ENCODE data around the gene TRIM66. TPM values are rescaled to one million over a fixed set of nuclear protein-coding genes. Genes with fewer than 3 reads are reported as not detected.

Gene TRIM66
- polyA plus RNA-seq, 3 donors from 2014 or later, result 0.48 to 0.97 (median 0.55) TPM

DNA sequence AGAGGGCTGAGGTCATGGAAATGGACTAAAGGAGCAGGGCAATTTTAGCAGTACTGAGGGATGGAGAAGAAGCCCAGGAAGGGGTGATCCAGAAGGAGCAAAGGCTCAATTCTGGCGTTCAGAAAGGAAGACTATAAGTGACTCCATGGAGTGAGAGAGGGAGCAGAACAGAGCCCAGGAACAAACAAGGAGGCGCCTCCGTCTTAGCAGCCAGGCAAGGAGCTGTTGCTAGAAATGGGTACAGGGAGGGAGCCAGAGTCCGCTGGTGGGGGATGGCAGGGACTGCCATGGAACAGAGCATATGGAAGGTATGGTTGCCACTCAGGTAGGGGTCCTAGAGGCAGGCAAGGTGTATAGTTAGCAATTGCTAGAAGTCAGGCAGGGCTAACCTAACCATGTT lies 68.0 kb downstream of the TRIM66 start:
- no peak for DNase-seq
- H3K27ac Mint-ChIP-seq, result no peak overlapping the region
- peaks cover 18 to 40% (median 24%) of the 10 kb centered on the region in 3 donors for H3K36me3 Mint-ChIP-seq
- no peaks in the 10 kb centered on the region for H3K27me3 Mint-ChIP-seq (ENCODE audit: low read depth in 3 of 3)
- no peaks in the 10 kb centered on the region for H3K9me3 Mint-ChIP-seq
- H3K4me3 Mint-ChIP-seq, result no peak overlapping the region
- H3K4me1 Mint-ChIP-seq, result peaks cover 0 to 5% of the 10 kb centered on the region in 2 donors

DNA sequence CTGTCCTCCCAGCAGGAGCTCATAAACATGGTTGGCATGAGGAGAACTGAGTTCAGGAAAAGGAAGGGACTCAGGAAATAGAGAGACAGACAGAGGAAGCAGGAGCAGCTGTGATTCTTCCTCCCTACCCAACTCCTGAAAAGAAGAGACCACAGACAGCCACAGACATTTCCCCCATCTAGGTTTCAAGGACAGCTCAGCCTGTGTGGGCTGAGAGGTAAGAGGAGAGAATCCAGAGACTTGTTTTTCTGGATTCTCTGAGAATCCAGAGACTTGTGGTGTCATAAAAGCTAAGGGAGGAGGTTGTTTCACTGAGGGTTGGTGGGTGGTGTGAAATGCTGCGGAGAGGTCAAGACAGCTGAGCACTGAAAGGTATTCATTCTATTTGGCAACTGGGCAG lies 69.4 kb downstream of the TRIM66 start:
- peak overlapping the region in 2 of 6 donors; percentile 46 to 47 for H3K27ac Mint-ChIP-seq
- no peaks in the 10 kb centered on the region for H3K9me3 Mint-ChIP-seq
- no peak overlapping the region for H3K4me3 Mint-ChIP-seq

DNA sequence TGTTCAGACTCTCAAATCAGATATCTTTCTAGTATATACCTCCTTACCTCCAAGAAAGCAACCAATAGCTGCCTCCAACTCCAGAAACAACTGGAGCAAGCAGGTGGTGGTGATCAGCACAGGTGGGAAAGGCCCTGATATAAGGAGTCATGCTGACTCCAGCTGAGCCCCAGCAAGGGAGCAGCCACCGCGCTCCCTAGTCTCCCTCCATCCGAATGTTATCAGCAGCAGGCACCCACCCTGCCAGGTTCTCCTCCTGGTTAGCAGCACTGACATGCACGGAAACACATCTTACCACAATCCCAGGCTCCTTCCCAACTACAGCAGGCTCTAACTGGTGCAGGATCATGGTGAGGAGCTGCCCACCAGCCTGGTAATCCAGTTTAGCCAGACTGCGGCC lies 69.9 kb downstream of the TRIM66 start:
- Mint-ChIP-seq H3K27ac (no peak overlapping the region), H3K27me3 (ENCODE audit: low read depth in 3 of 3) (no peaks in the 10 kb centered on the region)

More for the DNA sequence above, 69.4 kb downstream of the TRIM66 start:
- Mint-ChIP-seq H3K36me3 (peaks cover 14 to 33% (median 21%) of the 10 kb centered on the region in 3 donors), H3K27me3 (ENCODE audit: low read depth in 3 of 3) (no peaks in the 10 kb centered on the region), H3K4me1 (peaks cover 0 to 5% of the 10 kb centered on the region in 2 donors)
- no peak for DNase-seq

DNA sequence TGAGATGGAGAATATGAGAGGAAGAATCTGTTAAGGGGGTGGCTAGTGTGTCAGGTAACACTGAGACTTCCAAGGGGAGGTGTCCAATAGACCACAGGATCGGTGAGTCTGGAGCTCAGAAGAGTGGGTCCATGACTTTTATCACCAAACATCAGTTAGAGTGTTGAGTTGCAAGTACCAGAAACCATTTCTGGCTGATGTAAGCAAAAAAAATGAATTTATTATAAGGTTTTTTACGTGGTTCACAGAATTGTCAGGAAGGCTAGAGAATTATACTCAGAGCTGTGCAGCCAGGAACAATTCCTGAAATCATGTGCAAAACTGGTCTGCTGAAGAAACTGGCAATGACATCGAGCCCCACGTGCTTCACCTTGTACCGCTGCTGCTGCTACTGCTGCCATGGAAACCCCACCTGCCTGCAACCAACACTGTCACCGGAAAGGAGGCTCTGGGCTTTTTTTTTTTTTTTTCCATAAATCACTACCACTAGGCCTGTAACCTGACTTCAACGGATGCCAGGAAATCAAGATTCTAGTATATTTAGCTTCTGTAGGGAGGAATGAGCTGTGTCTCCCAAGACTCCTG lies 71.8 kb downstream of the TRIM66 start:
- no peak for DNase-seq
- peaks cover 6 to 17% (median 10%) of the 10 kb centered on the region in 3 donors for H3K36me3 Mint-ChIP-seq
- no peak overlapping the region for H3K4me3 Mint-ChIP-seq
- H3K27me3 Mint-ChIP-seq (ENCODE audit: low read depth in 3 of 3), result peaks cover 0 to 4% (median 2%) of the 10 kb centered on the region in 3 donors
- H3K27ac Mint-ChIP-seq, result peak overlapping the region in 2 of 6 donors; percentile 11 to 48
- no peaks in the 10 kb centered on the region for H3K9me3 Mint-ChIP-seq
- peaks cover 0 to 5% of the 10 kb centered on the region in 2 donors for H3K4me1 Mint-ChIP-seq

More for the DNA sequence above, 69.9 kb downstream of the TRIM66 start:
- H3K4me3 Mint-ChIP-seq, result no peak overlapping the region
- no peak for DNase-seq
- H3K36me3 Mint-ChIP-seq, result peaks cover 11 to 31% (median 19%) of the 10 kb centered on the region in 3 donors
- peaks cover 0 to 5% of the 10 kb centered on the region in 2 donors for H3K4me1 Mint-ChIP-seq
- H3K9me3 Mint-ChIP-seq, result no peaks in the 10 kb centered on the region

DNA sequence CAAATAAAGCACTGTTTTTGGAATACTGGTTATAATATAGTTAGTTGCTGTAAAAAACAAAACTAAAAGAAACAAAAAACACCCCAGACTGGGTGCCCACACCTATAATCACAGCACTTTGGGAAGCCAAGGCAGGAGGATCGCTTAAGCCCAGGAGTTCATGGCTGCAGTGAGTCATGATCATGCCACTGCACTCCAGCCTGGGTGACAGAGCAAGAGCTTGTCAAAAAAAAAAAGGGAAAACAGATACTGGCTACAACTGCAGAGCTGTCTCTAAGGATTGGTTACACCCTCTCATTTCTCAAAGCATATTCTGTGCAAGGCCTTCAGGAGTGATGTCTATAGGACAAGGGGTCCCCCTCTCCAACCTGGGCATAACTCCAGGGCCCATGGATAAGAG lies 73.8 kb downstream of the TRIM66 start:
- peaks cover 0 to 5% of the 10 kb centered on the region in 2 donors for H3K4me1 Mint-ChIP-seq
- peaks cover 0 to 10% (median 2%) of the 10 kb centered on the region in 3 donors for H3K27me3 Mint-ChIP-seq (ENCODE audit: low read depth in 3 of 3)

DNA sequence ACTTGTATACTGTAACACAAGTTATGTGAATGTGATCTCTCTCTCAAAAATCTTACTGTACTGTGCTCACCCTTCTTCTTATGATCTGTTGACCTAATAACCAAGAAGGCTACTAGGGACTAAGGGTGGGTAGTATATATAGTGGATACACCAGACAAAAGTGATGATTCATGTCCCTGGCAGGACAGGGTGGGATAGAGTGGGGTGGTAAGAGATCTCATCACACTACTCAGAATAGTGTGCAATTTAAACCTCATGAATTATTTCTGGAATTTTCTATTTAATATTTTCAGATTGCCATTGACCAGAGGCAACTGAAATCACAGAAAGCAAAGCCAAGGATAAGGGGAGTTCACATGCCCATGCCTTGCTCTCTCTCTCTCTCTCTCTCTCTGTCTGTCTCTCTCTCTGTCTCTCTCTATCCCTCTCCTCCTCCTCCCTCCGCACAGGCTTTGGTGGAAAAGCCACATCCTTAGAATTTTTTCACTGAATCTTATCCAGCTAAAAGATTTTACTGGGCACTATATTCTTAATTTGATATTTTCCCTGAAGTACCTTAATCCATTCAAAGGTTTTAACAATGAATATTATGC lies 76.4 kb downstream of the TRIM66 start:
- H3K9me3 Mint-ChIP-seq, result no peaks in the 10 kb centered on the region
- DNase-seq, result no peak
- no peak overlapping the region for H3K4me3 Mint-ChIP-seq
- H3K27me3 Mint-ChIP-seq (ENCODE audit: low read depth in 3 of 3), result peaks cover 0 to 18% (median 3%) of the 10 kb centered on the region in 3 donors
- peaks cover 0 to 5% of the 10 kb centered on the region in 2 donors for H3K4me1 Mint-ChIP-seq
- no peak overlapping the region for H3K27ac Mint-ChIP-seq
- peaks cover 0 to 6% (median 0%) of the 10 kb centered on the region in 3 donors for H3K36me3 Mint-ChIP-seq

More for the DNA sequence above, 73.8 kb downstream of the TRIM66 start:
- Mint-ChIP-seq H3K9me3 (no peaks in the 10 kb centered on the region), H3K27ac (no peak overlapping the region), H3K36me3 (peaks cover 4 to 7% (median 6%) of the 10 kb centered on the region in 3 donors), H3K4me3 (no peak overlapping the region)
- no peak for DNase-seq

DNA sequence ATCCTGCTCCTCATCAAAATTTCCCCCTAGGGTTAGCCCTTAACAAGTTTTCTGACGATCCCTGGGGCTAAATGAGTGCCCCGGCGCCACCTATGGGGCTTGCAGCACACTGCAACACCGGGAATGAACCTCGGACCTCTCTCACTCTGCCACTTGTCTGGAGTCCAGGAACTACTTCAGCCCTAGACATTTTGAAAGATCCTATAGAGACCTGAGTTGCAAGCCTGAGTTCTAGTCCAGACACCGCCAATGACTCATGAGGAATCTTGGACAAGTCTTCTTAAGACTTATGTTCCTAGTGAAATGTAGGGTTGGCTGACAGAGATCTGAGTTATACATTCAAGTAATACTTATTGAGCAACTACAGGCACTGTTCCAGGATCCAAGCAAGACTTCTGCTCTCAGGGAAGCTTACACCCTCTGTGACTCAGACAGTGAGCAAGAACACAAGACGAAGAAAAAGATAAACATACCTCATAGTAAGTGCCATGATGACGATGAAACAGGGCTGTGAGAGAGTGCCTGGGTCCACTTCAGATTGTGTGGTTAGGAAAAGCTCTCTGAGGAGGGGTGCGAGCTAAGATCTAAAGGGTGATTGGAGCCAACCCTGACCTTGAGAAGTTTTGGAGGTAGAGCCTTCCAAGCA lies 78.3 kb downstream of the TRIM66 start:
- Mint-ChIP-seq H3K27ac (no peak overlapping the region), H3K27me3 (ENCODE audit: low read depth in 3 of 3) (peaks cover 0 to 19% (median 3%) of the 10 kb centered on the region in 3 donors), H3K4me3 (no peak overlapping the region), H3K36me3 (no peaks in the 10 kb centered on the region), H3K9me3 (no peaks in the 10 kb centered on the region), H3K4me1 (no peaks in the 10 kb centered on the region)
- DNase-seq, result peak in 1 of 3 donors; percentile 9

DNA sequence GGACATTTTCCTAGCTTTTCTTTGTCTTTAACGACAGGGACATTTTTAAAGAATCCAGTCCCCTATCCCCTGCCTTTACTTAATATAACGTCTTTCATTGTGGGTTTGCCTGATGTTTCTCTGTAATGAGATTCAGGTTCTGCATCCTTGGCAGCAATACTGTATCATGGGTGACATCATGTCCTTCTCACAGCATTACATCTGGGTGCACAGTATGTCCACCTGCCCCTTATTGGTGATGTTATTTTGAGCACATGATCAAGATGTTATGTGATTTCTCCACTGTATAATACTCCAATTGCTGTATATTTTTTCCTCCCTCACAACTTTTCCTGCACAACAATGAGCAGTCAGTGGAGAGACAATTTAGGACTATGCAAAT lies 78.8 kb downstream of the TRIM66 start:
- no peaks in the 10 kb centered on the region for H3K4me1 Mint-ChIP-seq
- no peak overlapping the region for H3K27ac Mint-ChIP-seq
- no peak overlapping the region for H3K4me3 Mint-ChIP-seq
- DNase-seq, result no peak
- no peaks in the 10 kb centered on the region for H3K36me3 Mint-ChIP-seq
- no peaks in the 10 kb centered on the region for H3K9me3 Mint-ChIP-seq
- H3K27me3 Mint-ChIP-seq (ENCODE audit: low read depth in 3 of 3), result peaks cover 0 to 19% (median 3%) of the 10 kb centered on the region in 3 donors

DNA sequence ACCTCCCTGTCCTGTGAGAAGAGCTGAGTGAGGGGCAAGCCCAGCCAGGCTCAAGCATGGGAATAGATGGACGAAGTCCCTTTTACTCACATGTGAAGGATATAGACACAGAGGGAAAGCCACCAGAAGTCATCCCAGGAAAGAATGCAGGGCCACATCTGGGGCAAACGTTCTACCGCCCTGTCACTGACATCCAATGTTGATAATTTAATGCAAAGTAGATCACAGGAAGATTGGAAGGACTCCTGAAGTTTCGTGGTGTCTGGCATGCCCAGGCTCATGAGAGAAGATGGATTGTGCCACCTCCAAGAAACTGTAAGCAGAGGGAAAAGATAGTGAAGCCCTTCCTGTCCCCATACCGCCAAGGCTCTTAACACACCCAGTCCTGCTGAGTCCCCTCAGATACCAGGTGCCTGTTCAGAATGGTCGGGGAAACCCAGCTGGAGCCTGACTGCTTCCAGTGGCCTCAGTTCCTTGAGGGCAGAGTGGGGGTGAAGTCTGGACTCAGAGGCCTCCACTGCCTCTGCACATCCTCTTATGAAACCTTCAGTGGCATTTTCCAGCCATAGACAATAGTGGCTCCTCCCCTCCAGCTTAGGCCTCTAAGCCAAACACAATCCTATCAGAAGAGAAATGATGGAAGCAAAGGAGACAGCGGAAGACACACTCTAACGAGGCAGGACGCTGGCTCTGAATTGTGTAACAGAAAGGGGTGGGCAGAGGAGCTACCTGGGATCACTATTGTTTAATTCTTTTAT lies 80.9 kb downstream of the TRIM66 start:
- H3K27ac Mint-ChIP-seq, result peak overlapping the region in 1 of 6 donors; percentile 20
- peaks cover 3 to 20% (median 5%) of the 10 kb centered on the region in 3 donors for H3K27me3 Mint-ChIP-seq (ENCODE audit: low read depth in 3 of 3)
- no peaks in the 10 kb centered on the region for H3K36me3 Mint-ChIP-seq
- no peak for DNase-seq
- H3K4me3 Mint-ChIP-seq, result no peak overlapping the region
- H3K9me3 Mint-ChIP-seq, result no peaks in the 10 kb centered on the region
- no peaks in the 10 kb centered on the region for H3K4me1 Mint-ChIP-seq

DNA sequence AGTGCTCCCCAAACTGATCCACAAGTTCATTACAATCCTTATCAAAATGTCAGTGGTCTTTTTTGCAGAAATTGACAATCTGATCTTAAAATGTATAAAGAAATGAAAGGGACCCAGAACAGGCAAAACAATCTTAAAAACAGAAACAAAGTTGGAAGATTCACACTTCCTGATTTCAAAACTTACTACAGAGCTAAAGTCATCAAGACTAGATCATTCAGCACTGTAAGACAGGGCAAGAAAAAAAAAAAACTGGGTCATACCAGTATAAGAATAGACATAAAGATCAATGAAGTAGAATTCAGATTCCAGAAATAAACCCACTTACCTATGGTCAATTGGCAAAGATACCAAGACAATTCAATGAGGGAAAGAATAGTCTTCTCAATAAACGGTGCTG lies 84.0 kb downstream of the TRIM66 start:
- Mint-ChIP-seq H3K9me3 (no peaks in the 10 kb centered on the region), H3K27ac (no peak overlapping the region), H3K36me3 (no peaks in the 10 kb centered on the region), H3K4me3 (no peak overlapping the region), H3K27me3 (ENCODE audit: low read depth in 3 of 3) (peaks cover 9 to 16% (median 10%) of the 10 kb centered on the region in 3 donors), H3K4me1 (peaks cover 0 to 1% of the 10 kb centered on the region in 2 donors)
- DNase-seq, result no peak

DNA sequence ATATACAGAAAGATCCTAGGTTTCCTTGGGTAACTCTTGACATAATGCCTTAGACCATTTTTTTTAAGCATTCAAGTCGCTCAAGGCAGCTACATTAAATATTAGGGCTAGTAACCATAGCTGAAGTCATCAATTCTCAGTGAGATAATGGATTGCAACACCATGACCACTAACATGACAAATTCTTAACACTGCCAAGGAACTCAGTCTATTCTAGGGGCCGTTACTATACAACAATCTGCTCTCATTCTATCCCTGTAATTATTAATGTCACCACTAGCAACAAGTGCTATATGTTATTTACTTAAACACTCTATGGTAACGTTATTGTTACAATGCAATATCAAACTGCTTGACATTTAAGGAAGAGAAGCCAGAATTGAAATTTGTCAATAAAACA lies 85.3 kb downstream of the TRIM66 start:
- Mint-ChIP-seq H3K27me3 (ENCODE audit: low read depth in 3 of 3) (peaks cover 9 to 12% (median 11%) of the 10 kb centered on the region in 3 donors), H3K9me3 (peaks cover 0 to 1% (median 0%) of the 10 kb centered on the region in 6 donors), H3K4me3 (no peak overlapping the region), H3K4me1 (peaks cover 0 to 3% of the 10 kb centered on the region in 2 donors), H3K36me3 (no peaks in the 10 kb centered on the region), H3K27ac (no peak overlapping the region)
- no peak for DNase-seq

DNA sequence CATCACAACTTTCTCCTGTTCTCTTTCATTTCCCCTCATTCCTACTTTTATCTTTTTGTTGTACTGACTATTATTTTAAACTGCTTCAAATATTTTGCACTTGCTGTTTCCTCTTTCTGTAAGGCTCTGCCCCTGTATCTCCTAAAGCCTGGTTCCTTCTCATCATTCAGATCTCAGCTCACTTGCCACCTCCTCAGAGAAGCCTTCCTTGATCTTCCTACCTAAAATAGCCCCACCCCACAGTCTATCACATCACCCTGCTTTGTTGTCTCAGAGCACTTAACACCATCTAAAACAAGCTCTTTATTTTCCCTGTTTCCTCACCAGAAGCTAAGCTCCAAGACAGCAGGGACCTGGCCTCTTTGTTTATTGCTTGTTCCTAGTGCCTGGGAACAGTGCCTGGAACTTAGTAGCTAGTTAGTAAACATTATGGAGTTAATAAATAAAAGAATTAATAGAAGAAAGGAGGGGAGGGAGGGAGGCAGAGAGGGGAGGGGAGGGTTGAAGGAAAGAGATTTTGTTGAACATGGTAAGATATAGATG lies 85.9 kb downstream of the TRIM66 start:
- Mint-ChIP-seq H3K9me3 (peaks cover 0 to 1% (median 0%) of the 10 kb centered on the region in 6 donors), H3K4me1 (peaks cover 0 to 3% of the 10 kb centered on the region in 2 donors), H3K4me3 (no peak overlapping the region), H3K36me3 (no peaks in the 10 kb centered on the region), H3K27ac (no peak overlapping the region), H3K27me3 (ENCODE audit: low read depth in 3 of 3) (peaks cover 9 to 12% (median 11%) of the 10 kb centered on the region in 3 donors)
- no peak for DNase-seq
